ENCODE data around the gene TSPO2. TPM values are rescaled to one million over a fixed set of nuclear protein-coding genes. Genes with fewer than 3 reads are reported as not detected.
"Not testable (repeated sequence)": the region's sequence is repeated elsewhere in the genome, so short reads cannot be mapped to it uniquely, and the experiment has no call there.

The TSPO2 gene
- total RNA-seq, 1 donor from 2014 or later, result not detected

- Mint-ChIP-seq H3K27me3 (ENCODE audit: insufficient read depth, low read depth) (peaks cover 10% of the 10 kb centered on the region), H3K4me3 (no peak overlapping the region), H3K27ac (no peak overlapping the region), H3K36me3 (peaks cover 9% of the 10 kb centered on the region), H3K4me1 (no peaks in the 10 kb centered on the region), H3K9me3 (peaks cover 2% of the 10 kb centered on the region)
- H3K79me2 ChIP-seq (ENCODE audit: low read depth), result no peaks in the 10 kb centered on the region
- H4K20me1 ChIP-seq (ENCODE audit: low read depth), result no peaks in the 10 kb centered on the region
- no peak overlapping the region for H3K9ac ChIP-seq
- no peak overlapping the region for H2AFZ ChIP-seq (replicated peaks)
- H3K4me1 ChIP-seq, result no peaks in the 10 kb centered on the region
- no peaks in the 10 kb centered on the region for H3F3A ChIP-seq (ENCODE audit: low read depth)
- no peak overlapping the region for H3K4me2 ChIP-seq
- no peak overlapping the region for H3K27ac ChIP-seq
- H3K9me3 ChIP-seq (ENCODE audit: low read depth), result no peaks in the 10 kb centered on the region
- no peaks in the 10 kb centered on the region for H3K36me3 ChIP-seq
- no peak for DNase-seq (ENCODE audit: low spot score)
- no peaks in the 10 kb centered on the region for H3K27me3 ChIP-seq
- H3K4me3 ChIP-seq, result no peak overlapping the region
- TF ChIP-seq EZH2 (IDR thresholded peaks at IDR 0.05), result no peak
- TF ChIP-seq CTCF (IDR thresholded peaks at IDR 0.05), result no peak
- no peak for TF ChIP-seq EZH2phosphoT487 (IDR thresholded peaks at IDR 0.05)
Measured at GRCh38 chr6:41013466-41014153, 28.7 kb upstream of the TSPO2 start.

GRCh38 chr6:41014780-41015179 lies 27.5 kb upstream of the TSPO2 start:
- Mint-ChIP-seq H3K9me3 (peaks cover 2% of the 10 kb centered on the region), H3K4me3 (no peak overlapping the region), H3K36me3 (peaks cover 9% of the 10 kb centered on the region), H3K4me1 (no peaks in the 10 kb centered on the region), H3K27me3 (ENCODE audit: insufficient read depth, low read depth) (peaks cover 10% of the 10 kb centered on the region), H3K27ac (no peak overlapping the region)
- H3K9me3 ChIP-seq (ENCODE audit: low read depth), result no peaks in the 10 kb centered on the region
- no peak overlapping the region for H3K4me2 ChIP-seq
- H3K4me1 ChIP-seq, result no peaks in the 10 kb centered on the region
- H3K27me3 ChIP-seq, result no peaks in the 10 kb centered on the region
- H2AFZ ChIP-seq (replicated peaks), result no peak overlapping the region
- TF ChIP-seq CTCF (IDR thresholded peaks at IDR 0.05) (no peak), EZH2phosphoT487 (IDR thresholded peaks at IDR 0.05) (no peak), EZH2 (IDR thresholded peaks at IDR 0.05) (no peak)
- H3K4me3 ChIP-seq, result no peak overlapping the region
- H3K79me2 ChIP-seq (ENCODE audit: low read depth), result no peaks in the 10 kb centered on the region
- no peaks in the 10 kb centered on the region for H4K20me1 ChIP-seq (ENCODE audit: low read depth)
- no peak overlapping the region for H3K9ac ChIP-seq
- H3K36me3 ChIP-seq, result no peaks in the 10 kb centered on the region
- DNase-seq (ENCODE audit: low spot score), result no peak
- H3K27ac ChIP-seq, result no peak overlapping the region
- H3F3A ChIP-seq (ENCODE audit: low read depth), result no peaks in the 10 kb centered on the region

- not testable (repeated sequence) for DNase-seq (ENCODE audit: low spot score); H3K9ac ChIP-seq; H3K4me1 ChIP-seq; H2AFZ ChIP-seq (replicated peaks); H3K9me3 Mint-ChIP-seq; H3K27ac ChIP-seq; H3K4me2 ChIP-seq; H3K4me3 Mint-ChIP-seq; H3K36me3 ChIP-seq; H4K20me1 ChIP-seq (ENCODE audit: low read depth); H3K27me3 ChIP-seq; H3K4me3 ChIP-seq; H3K79me2 ChIP-seq (ENCODE audit: low read depth); H3K9me3 ChIP-seq (ENCODE audit: low read depth); H3K36me3 Mint-ChIP-seq; H3K27ac Mint-ChIP-seq; H3F3A ChIP-seq (ENCODE audit: low read depth); H3K4me1 Mint-ChIP-seq
- peaks cover 10% of the 10 kb centered on the region for H3K27me3 Mint-ChIP-seq (ENCODE audit: insufficient read depth, low read depth)
Measured at GRCh38 chr6:41015860-41016259, 26.4 kb upstream of the TSPO2 start.

GRCh38 chr6:41017663-41018062 lies 24.6 kb upstream of the TSPO2 start:
- H3K9me3 ChIP-seq (ENCODE audit: low read depth), result no peaks in the 10 kb centered on the region
- no peaks in the 10 kb centered on the region for H3K4me1 ChIP-seq
- Mint-ChIP-seq H3K36me3 (peaks cover 9% of the 10 kb centered on the region), H3K27me3 (ENCODE audit: insufficient read depth, low read depth) (peaks cover 7% of the 10 kb centered on the region), H3K27ac (no peak overlapping the region), H3K4me3 (no peak overlapping the region), H3K4me1 (no peaks in the 10 kb centered on the region), H3K9me3 (no peaks in the 10 kb centered on the region)
- no peak overlapping the region for H3K4me3 ChIP-seq
- no peaks in the 10 kb centered on the region for H3K27me3 ChIP-seq
- H3F3A ChIP-seq (ENCODE audit: low read depth), result no peaks in the 10 kb centered on the region
- DNase-seq (ENCODE audit: low spot score), result no peak
- no peak overlapping the region for H3K4me2 ChIP-seq
- no peaks in the 10 kb centered on the region for H3K36me3 ChIP-seq
- no peak overlapping the region for H2AFZ ChIP-seq (replicated peaks)
- H4K20me1 ChIP-seq (ENCODE audit: low read depth), result no peaks in the 10 kb centered on the region
- no peak overlapping the region for H3K9ac ChIP-seq
- H3K79me2 ChIP-seq (ENCODE audit: low read depth), result no peaks in the 10 kb centered on the region
- no peak overlapping the region for H3K27ac ChIP-seq
- TF ChIP-seq EZH2 (IDR thresholded peaks at IDR 0.05) (no peak), CTCF (IDR thresholded peaks at IDR 0.05) (no peak), EZH2phosphoT487 (IDR thresholded peaks at IDR 0.05) (no peak)

Data from neural progenitor cell (in vitro differentiated cells).